ENCODE measurements around the gene ALDH18A1.

Gene ALDH18A1

DNA sequence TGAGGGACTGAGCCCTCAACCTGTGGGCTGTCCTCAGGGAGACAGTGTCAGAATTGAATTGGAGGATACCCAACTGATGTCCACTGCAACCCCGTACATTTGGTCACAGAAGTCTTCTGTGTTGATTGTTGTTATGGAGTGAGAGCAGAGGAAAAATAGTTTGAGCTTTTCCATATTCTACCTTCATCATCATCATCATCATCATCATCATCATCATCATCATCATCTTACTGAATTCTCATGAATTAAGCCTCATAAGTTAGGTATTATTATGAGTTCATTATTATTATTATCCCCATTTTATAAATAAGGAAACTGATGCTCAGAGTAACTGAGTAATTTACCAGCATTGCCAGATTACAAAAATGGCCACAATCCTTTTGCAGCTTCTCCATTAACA is 8.4 kb downstream of the ALDH18A1 start:
- TF ChIP-seq CTCF (IDR thresholded peaks at IDR 0.05; ENCODE audit: extremely low read depth, missing control alignments), result no peak
- no peak for DNase-seq (ENCODE audit: low spot score)

DNA sequence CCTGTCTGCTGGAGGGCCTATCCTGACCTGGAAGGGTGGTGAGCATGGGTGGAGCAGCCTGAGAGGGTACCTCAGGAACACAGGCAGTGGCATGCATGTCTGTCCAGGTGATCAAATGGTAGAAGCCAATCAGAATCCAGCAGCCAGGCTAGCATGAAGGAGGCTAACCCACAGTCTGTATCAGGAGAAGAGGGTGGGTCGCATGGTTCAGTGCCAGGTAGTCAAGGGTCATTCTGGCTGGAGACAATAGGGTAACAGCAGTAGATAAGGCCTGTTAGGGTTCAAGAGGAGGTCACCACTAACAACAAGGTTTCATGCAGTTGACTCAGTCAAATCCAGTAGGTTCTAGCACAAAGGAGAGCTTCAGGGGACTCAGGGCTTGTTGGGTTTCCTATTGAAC is 10.4 kb downstream of the ALDH18A1 start:
- DNase-seq (ENCODE audit: low spot score), result no peak
- TF ChIP-seq CTCF (IDR thresholded peaks at IDR 0.05; ENCODE audit: extremely low read depth, missing control alignments), result no peak

GRCh38 chr10:95644901-95645300 is 11.6 kb downstream of the ALDH18A1 start:
- no peak for TF ChIP-seq CTCF (IDR thresholded peaks at IDR 0.05; ENCODE audit: extremely low read depth, missing control alignments)
- no peak for DNase-seq (ENCODE audit: low spot score)

- DNase-seq (ENCODE audit: low spot score), result no peak
- no peak for TF ChIP-seq CTCF (IDR thresholded peaks at IDR 0.05; ENCODE audit: extremely low read depth, missing control alignments)
These were observed 15.6 kb downstream of the ALDH18A1 start for GRCh38 chr10:95640891-95641315.

DNA sequence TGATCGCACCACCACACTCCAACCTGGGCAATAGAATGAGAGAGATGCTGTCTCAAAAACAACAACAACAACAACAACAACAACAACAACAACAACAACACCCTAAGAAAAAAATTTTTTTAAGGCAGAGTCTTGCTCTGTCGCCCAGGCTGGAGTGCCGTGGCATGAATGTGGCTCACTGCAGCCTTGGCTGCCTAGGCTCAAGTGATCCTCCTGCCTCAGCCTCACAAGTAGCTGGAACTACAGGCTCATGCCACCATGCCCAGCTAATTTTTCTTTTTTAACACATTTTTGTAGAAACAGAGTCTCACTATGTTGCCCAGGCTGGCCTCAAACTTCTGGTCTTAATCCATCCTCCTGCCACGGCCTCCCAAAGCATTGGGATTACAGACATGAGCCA is 18.6 kb downstream of the ALDH18A1 start:
- no peak for TF ChIP-seq CTCF (IDR thresholded peaks at IDR 0.05; ENCODE audit: extremely low read depth, missing control alignments)
- DNase-seq (ENCODE audit: low spot score), result no peak

GRCh38 chr10:95637140-95637539 is 19.4 kb downstream of the ALDH18A1 start:
- DNase-seq (ENCODE audit: low spot score), result no peak
- no peak for TF ChIP-seq CTCF (IDR thresholded peaks at IDR 0.05; ENCODE audit: extremely low read depth, missing control alignments)

- DNase-seq (ENCODE audit: low spot score), result no peak
- TF ChIP-seq CTCF (IDR thresholded peaks at IDR 0.05; ENCODE audit: extremely low read depth, missing control alignments), result no peak
These were observed 21.2 kb downstream of the ALDH18A1 start for GRCh38 chr10:95635319-95635733.

Data from GM20000 (cell line).